Subcutaneous adipose tissue (tissue), 4 donors: Measurements from ENCODE around the gene ZNF646. TPM values are rescaled to one million over a fixed set of nuclear protein-coding genes. Genes with fewer than 3 reads are reported as not detected.

Experiments used
- CTCF ChIP-seq: fragments of 450-650 bp; IDR thresholded peaks from one replicate; pipeline ENCODE4 v1.5.1; 2016; ENCODE audit warnings: low read depth, mild to moderate bottlenecking, control low read depth, antibody characterized with exemption, moderate library complexity
- total RNA-seq, 4 donors: library from RNA; depleted of rRNA; stranded (reverse); fragments of >200 nt; gene quantifications; one replicate each; pipeline ENCODE4 v1.1.0, GENCODE V29; 2016

The ZNF646 gene
- total RNA-seq, 4 donors from 2014 or later: 8.3 to 15.6 (median 14.9) TPM

- no peak for TF ChIP-seq CTCF
These were observed 3.6 kb downstream of the ZNF646 start for GRCh38 chr16:31077592-31078396.

GRCh38 chr16:31078597-31079341, 4.5 kb downstream of the ZNF646 start:
- TF ChIP-seq CTCF: no peak

- TF ChIP-seq CTCF: no peak
These were observed 5.2 kb downstream of the ZNF646 start for GRCh38 chr16:31079342-31079944.

- no peak for TF ChIP-seq CTCF
These were observed 5.9 kb downstream of the ZNF646 start for GRCh38 chr16:31080035-31080629.

- no peak for TF ChIP-seq CTCF
These were observed 6.7 kb downstream of the ZNF646 start for GRCh38 chr16:31080756-31081419.

- TF ChIP-seq CTCF: no peak
These were observed 7.5 kb downstream of the ZNF646 start for GRCh38 chr16:31081428-31082351.
